Gastrocnemius medialis (tissue), 4 donors: ENCODE measurements around the gene ZNF649. TPM values are rescaled to one million over a fixed set of nuclear protein-coding genes. Genes with fewer than 3 reads are reported as not detected.

Experiments used
- ATAC-seq, 2 donors: fragments of 150-250 bp; one replicate each; pipeline ENCODE4 v1.9.1; 2016
- DNase-seq, 2 donors: peaks; one replicate each; pipeline ENCODE4 v3.0.0-alpha.2; 2019
- H3K27ac ChIP-seq, 4 donors: fragments of 200-600 bp; sonication (generic); 1 replicate in 1 of 4; 2 replicates in 3 of 4; pipeline ENCODE4 v1.5.1; 2016 to 2018; ENCODE audit warnings: mild to moderate bottlenecking in 2 of 4, moderate library complexity in 1 of 4
- H3K27me3 ChIP-seq, 3 donors: fragments of 200-600 bp; sonication (generic) in 2 of 3; 1 replicate in 1 of 3; 2 replicates in 2 of 3; pipeline versions ENCODE4 v1.5.1 to v1.6.0; 2016 to 2019; ENCODE audit warnings: mild to moderate bottlenecking in 1 of 3, moderate library complexity in 1 of 3
- H3K36me3 ChIP-seq, 2 donors: fragments of 200-600 bp; sonication (generic) in 1 of 2; one replicate each; pipeline ENCODE4 v1.5.1; 2017 to 2018
- H3K4me1 ChIP-seq, 2 donors: fragments of 200-600 bp; sonication (generic) in 1 of 2; one replicate each; pipeline ENCODE4 v1.5.1; 2016 to 2017; ENCODE audit warnings: mild to moderate bottlenecking in 2 of 2
- H3K4me3 ChIP-seq, 4 donors: fragments of 200-600 bp; sonication (generic) in 3 of 4; 1 replicate in 1 of 4; 2 replicates in 3 of 4; pipeline ENCODE4 v1.5.1; 2016 to 2019; ENCODE audit warnings: mild to moderate bottlenecking in 2 of 4
- H3K9me3 ChIP-seq, 3 donors: fragments of 200-600 bp; sonication (generic) in 2 of 3; 1 replicate in 1 of 3; 2 replicates in 2 of 3; pipeline ENCODE4 v1.5.1; 2016 to 2019
- CTCF ChIP-seq, 5 experiments: fragments of 450-650 bp in 3 of 5; fragments of 200-600 bp in 2 of 5; sonication (generic) in 2 of 5; IDR thresholded peaks in 4 of 5; conservative IDR thresholded peaks in 1 of 5; 1 replicate in 4 of 5; 2 replicates in 1 of 5; pipeline ENCODE4 v1.5.1; 2016 to 2019; ENCODE audit warnings: antibody characterized with exemption in 5 of 5, mild to moderate bottlenecking in 3 of 5, moderate library complexity in 3 of 5
- POLR2A ChIP-seq, 2 donors: fragments of 450-650 bp; IDR thresholded peaks; one replicate each; pipeline ENCODE4 v1.6.1; 2017; ENCODE audit warnings: antibody characterized with exemption in 2 of 2, mild to moderate bottlenecking in 2 of 2, moderate library complexity in 2 of 2
- in situ Hi-C, 4 donors: fragments of 200-750 bp; cut with MboI; loops; one replicate each; pipeline versions ENCODE4 v1.15.0 to v1.8.0; 2017; ENCODE audit warnings: low sequenced_read_pairs in 4 of 4
- intact Hi-C: fragments of 100-400 bp; cut with DNase I; formaldehyde crosslinking; loops from one replicate; pipeline ENCODE4 v1.15.1; 2023; ENCODE audit warnings: low total_unique reads
- total RNA-seq, 4 donors: library from RNA; depleted of rRNA; stranded (reverse); fragments of >200 nt; gene quantifications; one replicate each; pipeline versions ENCODE4 v1.1.0 to v1.2.3, GENCODE V29; 2016

The ZNF649 gene
- total RNA-seq, 4 donors from 2014 or later: 2.6 to 4.7 (median 4.1) TPM

- peak overlapping the region; percentile 76 to 91 (median 86) for H3K27ac ChIP-seq
Observed at GRCh38 chr19:51926426-51926783, 21.6 kb upstream of the ZNF649 start.

GRCh38 chr19:51921949-51922348 is 17.1 kb upstream of the ZNF649 start:
- in situ Hi-C loops: no loop called here
- no peak for TF ChIP-seq POLR2A (IDR thresholded peaks at IDR 0.05)
- TF ChIP-seq CTCF (IDR thresholded peaks at IDR 0.05 in 4 of 5, conservative IDR thresholded peaks at IDR 0.05 in 1 of 5): no peak

More at GRCh38 chr19:51926426-51926783, 21.6 kb upstream of the ZNF649 start:
- no peak for DNase-seq
- no peaks in the 10 kb centered on the region for H3K27me3 ChIP-seq
- no peak for ATAC-seq
- peak overlapping the region; percentile 73 to 95 (median 88) for H3K4me3 ChIP-seq
- intact Hi-C loops: loop anchor here (5.0 kb wide), 1 partner anchor 101 kb away; the partner anchor contains the start of gene ZNF614
- in situ Hi-C loops: no loop called here
- H3K9me3 ChIP-seq: peaks cover 0 to 31% (median 16%) of the 10 kb centered on the region in 3 donors
- H3K4me1 ChIP-seq: peaks cover 5 to 11% of the 10 kb centered on the region in 2 donors
- TF ChIP-seq CTCF (IDR thresholded peaks at IDR 0.05 in 4 of 5, conservative IDR thresholded peaks at IDR 0.05 in 1 of 5) (no peak), POLR2A (IDR thresholded peaks at IDR 0.05) (no peak)
- H3K36me3 ChIP-seq: peaks cover 0 to 19% of the 10 kb centered on the region in 2 donors

GRCh38 chr19:51919606-51920005 is 14.8 kb upstream of the ZNF649 start:
- no peak overlapping the region for H3K4me3 ChIP-seq
- H3K9me3 ChIP-seq: peaks cover 0 to 63% (median 28%) of the 10 kb centered on the region in 3 donors
- ATAC-seq (no peak), DNase-seq (no peak)
- TF ChIP-seq POLR2A (IDR thresholded peaks at IDR 0.05): no peak
- TF ChIP-seq CTCF (IDR thresholded peaks at IDR 0.05 in 4 of 5, conservative IDR thresholded peaks at IDR 0.05 in 1 of 5): no peak
- intact Hi-C loops (no loop called here), in situ Hi-C loops (no loop called here)
- no peaks in the 10 kb centered on the region for H3K4me1 ChIP-seq
- peaks cover 0 to 2% (median 0%) of the 10 kb centered on the region in 3 donors for H3K27me3 ChIP-seq
- no peak overlapping the region for H3K27ac ChIP-seq
- no peaks in the 10 kb centered on the region for H3K36me3 ChIP-seq

More at GRCh38 chr19:51921949-51922348, 17.1 kb upstream of the ZNF649 start:
- Histone ChIP-seq H3K9me3 (peaks cover 0 to 47% (median 23%) of the 10 kb centered on the region in 3 donors), H3K27ac (no peak overlapping the region), H3K4me1 (no peaks in the 10 kb centered on the region), H3K4me3 (peak overlapping the region in 1 of 4 donors; percentile 21), H3K36me3 (no peaks in the 10 kb centered on the region), H3K27me3 (no peaks in the 10 kb centered on the region)
- ATAC-seq: no peak
- intact Hi-C loops: no loop called here
- no peak for DNase-seq

GRCh38 chr19:51916167-51916566 is 11.3 kb upstream of the ZNF649 start:
- no peak for DNase-seq
- no peaks in the 10 kb centered on the region for H3K36me3 ChIP-seq
- H3K4me3 ChIP-seq: peak overlapping the region in 1 of 4 donors; percentile 10
- peaks cover 0 to 2% (median 0%) of the 10 kb centered on the region in 3 donors for H3K27me3 ChIP-seq
- intact Hi-C loops: no loop called here
- no peak overlapping the region for H3K27ac ChIP-seq
- peaks cover 0 to 44% (median 16%) of the 10 kb centered on the region in 3 donors for H3K9me3 ChIP-seq
- in situ Hi-C loops: no loop called here
- no peaks in the 10 kb centered on the region for H3K4me1 ChIP-seq
- no peak for TF ChIP-seq CTCF (IDR thresholded peaks at IDR 0.05 in 4 of 5, conservative IDR thresholded peaks at IDR 0.05 in 1 of 5)
- TF ChIP-seq POLR2A (IDR thresholded peaks at IDR 0.05): no peak
- ATAC-seq: no peak
